T47D (cell line): ENCODE measurements around the gene SARM1.

Experiments
- DNase-seq, 2 experiments: peaks; one replicate each; pipeline versions ENCODE4 v3.0.0 to v3.0.0-alpha.2; 2011 to 2012; ENCODE audit warnings: low read depth in 1 of 2, low spot score in 1 of 2
- JUND ChIP-seq: IDR thresholded peaks from 2 replicates; pipeline ENCODE4 v1.6.1; 2012; ENCODE audit warnings: low read depth
- in situ Hi-C: cut with HindIII; loops from 2 replicates; pipeline ENCODE4 v1.10.0; 2016; ENCODE audit warnings: low sequenced_read_pairs, low pct_unique_long_range_greater_than_20kb

SARM1 gene

GRCh38 chr17:28365487-28365886, 6.0 kb upstream of the SARM1 start:
- no peak for TF ChIP-seq JUND
- in situ Hi-C loops, result no loop called here
- DNase-seq, result no peak

GRCh38 chr17:28366605-28367004, 4.9 kb upstream of the SARM1 start:
- no peak for DNase-seq
- in situ Hi-C loops, result no loop called here
- no peak for TF ChIP-seq JUND

- in situ Hi-C loops, result no loop called here
- no peak for TF ChIP-seq JUND
Measured at GRCh38 chr17:28367641-28368305, 3.7 kb upstream of the SARM1 start.

GRCh38 chr17:28368306-28368831, 3.1 kb upstream of the SARM1 start:
- TF ChIP-seq JUND, result no peak
- no peak for DNase-seq
- in situ Hi-C loops, result no loop called here

More at GRCh38 chr17:28367641-28368305, 3.7 kb upstream of the SARM1 start:
- DNase-seq, result no peak

GRCh38 chr17:28368915-28369683, 2.4 kb upstream of the SARM1 start:
- in situ Hi-C loops, result no loop called here
- TF ChIP-seq JUND, result no peak
- no peak for DNase-seq

- no peak for TF ChIP-seq JUND
- DNase-seq, result no peak
- in situ Hi-C loops, result no loop called here
Measured at GRCh38 chr17:28369684-28370034, 1.8 kb upstream of the SARM1 start.

GRCh38 chr17:28370035-28370743, 1.3 kb upstream of the SARM1 start, which contains the start of gene VTN:
VTN (minus strand) TSS chr17:28370307; CDS start chr17:28370203, 104 bp downstream.
- TF ChIP-seq JUND, result no peak
- in situ Hi-C loops, result no loop called here
- no peak for DNase-seq

GRCh38 chr17:28370744-28371103, 770 bp upstream of the SARM1 start:
- TF ChIP-seq JUND, result no peak

GRCh38 chr17:28372203-28372944, 880 bp downstream of the SARM1 start:
- DNase-seq, result no peak
- no peak for TF ChIP-seq JUND
- in situ Hi-C loops, result no loop called here

More at GRCh38 chr17:28370744-28371103, 770 bp upstream of the SARM1 start:
- no peak for DNase-seq
- in situ Hi-C loops, result no loop called here

- no peak for TF ChIP-seq JUND
- no peak for DNase-seq
- in situ Hi-C loops, result no loop called here
Measured at GRCh38 chr17:28372945-28373274, 1.4 kb downstream of the SARM1 start.

- in situ Hi-C loops, result no loop called here
- peak in 1 of 2 experiments; percentile 85 for DNase-seq
Measured at GRCh38 chr17:28379814-28380801, 8.6 kb downstream of the SARM1 start.

More at GRCh38 chr17:28379814-28380801, 8.6 kb downstream of the SARM1 start:
- no peak for TF ChIP-seq JUND
